ENCODE results near the gene USH1C. TPM values are rescaled to one million over a fixed set of nuclear protein-coding genes. Genes with fewer than 3 reads are reported as not detected.

The USH1C gene
- total RNA-seq, 1 experiment from 2014 or later = 1.0 TPM

DNA sequence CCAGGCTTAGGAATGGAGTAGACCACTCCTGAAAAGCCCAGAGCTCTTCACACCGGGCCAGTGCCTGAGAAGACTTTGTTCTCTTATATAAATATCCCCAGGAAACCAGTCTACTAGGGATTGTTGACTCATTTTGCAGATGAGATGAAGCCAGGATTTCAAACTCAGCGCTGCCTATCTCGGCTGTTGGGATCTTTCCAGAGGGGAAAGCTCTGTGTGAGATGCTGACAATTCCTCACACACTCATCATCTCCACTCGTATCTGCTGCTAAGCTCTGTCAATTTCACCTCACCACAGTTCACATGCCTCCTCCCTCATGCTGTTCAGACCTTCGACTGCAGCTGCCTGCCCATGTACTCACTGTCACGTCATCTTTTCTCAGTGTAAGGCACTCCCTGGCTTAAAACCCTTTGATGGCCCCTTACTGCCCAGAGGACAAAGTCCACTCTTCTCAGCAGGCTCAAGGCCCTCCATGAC, 12.5 kb downstream of the USH1C start:
- no peak overlapping the region for H2BK5ac ChIP-seq (ENCODE audit: insufficient read length, low read length)
- no peak overlapping the region; a peak in 1 of 7 replicates for H3K27ac Mint-ChIP-seq
- H4K8ac ChIP-seq (replicated peaks; ENCODE audit: insufficient read length, low read depth, low read length) = no peak overlapping the region
- H2AK5ac ChIP-seq (ENCODE audit: insufficient read length, low read length) = no peak overlapping the region
- H3K27me3 Mint-ChIP-seq (ENCODE audit: low read depth) = peaks cover 4% of the 10 kb centered on the region
- peaks cover 0 to 25% of the 10 kb centered on the region in 2 experiments; a peak in 2 of 4 replicates for H3K4me1 Mint-ChIP-seq
- H3K79me2 ChIP-seq (ENCODE audit: insufficient read depth, low read length) = no peaks in the 10 kb centered on the region
- H3K56ac ChIP-seq (ENCODE audit: insufficient read length, low read depth, low read length) = no peak overlapping the region
- no peaks in the 10 kb centered on the region for H3K23me2 ChIP-seq (ENCODE audit: insufficient read length, low read depth, low read length, poor library complexity, severe bottlenecking)
- no peak overlapping the region for H3K14ac ChIP-seq (ENCODE audit: insufficient read depth, low read length)
- H3K79me1 ChIP-seq (ENCODE audit: insufficient read depth, low read depth, low read length, poor library complexity, severe bottlenecking) = no peaks in the 10 kb centered on the region
- no peaks in the 10 kb centered on the region for H3K9me3 ChIP-seq (ENCODE audit: control insufficient read depth, low read depth, low read length)
- H3K4ac ChIP-seq (ENCODE audit: low read depth, low read length) = no peak overlapping the region
- H2BK15ac ChIP-seq (ENCODE audit: low read depth, low read length) = no peak overlapping the region
- no peak overlapping the region for H3K18ac ChIP-seq (ENCODE audit: insufficient read length, low read depth, low read length)
- no peak overlapping the region for H3K4me2 ChIP-seq (ENCODE audit: insufficient read depth, insufficient read length, low read length)
- H2AFZ ChIP-seq (ENCODE audit: low read length) = no peak overlapping the region
- H2BK120ac ChIP-seq (ENCODE audit: low read depth, low read length, poor library complexity, severe bottlenecking) = no peak overlapping the region
- no peak for DNase-seq
- no peak overlapping the region for H2BK12ac ChIP-seq (ENCODE audit: insufficient read length, low read depth, low read length)
- H3K27me3 ChIP-seq (ENCODE audit: insufficient read depth, low read length) = no peaks in the 10 kb centered on the region
- no peak overlapping the region for H3K23ac ChIP-seq (ENCODE audit: insufficient read length, low read depth, low read length)
- no CpG with 5 or more reads among the region's 6 CpGs for WGBS (ENCODE audit: extremely low coverage, insufficient read length, low lambda C conversion rate)
- TF ChIP-seq, protein P1, sequence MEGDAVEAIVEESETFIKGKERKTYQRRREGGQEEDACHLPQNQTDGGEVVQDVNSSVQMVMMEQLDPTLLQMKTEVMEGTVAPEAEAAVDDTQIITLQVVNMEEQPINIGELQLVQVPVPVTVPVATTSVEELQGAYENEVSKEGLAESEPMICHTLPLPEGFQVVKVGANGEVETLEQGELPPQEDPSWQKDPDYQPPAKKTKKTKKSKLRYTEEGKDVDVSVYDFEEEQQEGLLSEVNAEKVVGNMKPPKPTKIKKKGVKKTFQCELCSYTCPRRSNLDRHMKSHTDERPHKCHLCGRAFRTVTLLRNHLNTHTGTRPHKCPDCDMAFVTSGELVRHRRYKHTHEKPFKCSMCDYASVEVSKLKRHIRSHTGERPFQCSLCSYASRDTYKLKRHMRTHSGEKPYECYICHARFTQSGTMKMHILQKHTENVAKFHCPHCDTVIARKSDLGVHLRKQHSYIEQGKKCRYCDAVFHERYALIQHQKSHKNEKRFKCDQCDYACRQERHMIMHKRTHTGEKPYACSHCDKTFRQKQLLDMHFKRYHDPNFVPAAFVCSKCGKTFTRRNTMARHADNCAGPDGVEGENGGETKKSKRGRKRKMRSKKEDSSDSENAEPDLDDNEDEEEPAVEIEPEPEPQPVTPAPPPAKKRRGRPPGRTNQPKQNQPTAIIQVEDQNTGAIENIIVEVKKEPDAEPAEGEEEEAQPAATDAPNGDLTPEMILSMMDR (conservative IDR thresholded peaks at IDR 0.05) = no peak
- no peak overlapping the region for H2BK20ac ChIP-seq (ENCODE audit: low read depth, low read length, poor library complexity, severe bottlenecking)
- no peak overlapping the region for H3K4me3 Mint-ChIP-seq
- H4K5ac ChIP-seq (ENCODE audit: insufficient read length, low read depth, low read length) = no peak overlapping the region
- no peaks in the 10 kb centered on the region for H3K4me1 ChIP-seq (ENCODE audit: insufficient read depth, low read length)
- no peak overlapping the region for H3K9ac ChIP-seq (ENCODE audit: extremely low read depth, insufficient read length, low read length)
- no peaks in the 10 kb centered on the region for H3K36me3 Mint-ChIP-seq (ENCODE audit: insufficient read depth in 1 of 3, low read depth in 3 of 3)
- no peak overlapping the region for H3T11ph ChIP-seq (ENCODE audit: low read length)
- H3K27ac ChIP-seq (ENCODE audit: insufficient read length, low read depth, low read length) = no peak overlapping the region
- no peaks in the 10 kb centered on the region for H4K20me1 ChIP-seq (ENCODE audit: control insufficient read depth, insufficient read depth, insufficient read length)
- H4K91ac ChIP-seq (ENCODE audit: insufficient read length, low read depth, low read length) = no peak overlapping the region
- no peaks in the 10 kb centered on the region for H3K9me3 Mint-ChIP-seq
